ENCODE data around the gene HS3ST4.
A peak's percentile ranks its signal among the peaks of the same experiment; 100 is the strongest.

Gene HS3ST4

GRCh38 chr16:25914357-25914962 is 222.7 kb downstream of the HS3ST4 start:
- no peak for DNase-seq
- Mint-ChIP-seq H3K27ac (no peak overlapping the region), H3K9me3 (no peaks in the 10 kb centered on the region), H3K4me3 (no peak overlapping the region), H3K4me1 (no peaks in the 10 kb centered on the region), H3K27me3 (no peaks in the 10 kb centered on the region), H3K36me3 (no peaks in the 10 kb centered on the region)
- ATAC-seq (replicated peaks): no peak

GRCh38 chr16:25916037-25916436 is 224.3 kb downstream of the HS3ST4 start:
- Mint-ChIP-seq H3K4me1 (no peaks in the 10 kb centered on the region), H3K9me3 (no peaks in the 10 kb centered on the region), H3K4me3 (no peak overlapping the region), H3K27me3 (peaks cover 0 to 5% of the 10 kb centered on the region in 2 donors), H3K36me3 (no peaks in the 10 kb centered on the region), H3K27ac (no peak overlapping the region)
- no peak for ATAC-seq (replicated peaks)
- DNase-seq: no peak

DNA sequence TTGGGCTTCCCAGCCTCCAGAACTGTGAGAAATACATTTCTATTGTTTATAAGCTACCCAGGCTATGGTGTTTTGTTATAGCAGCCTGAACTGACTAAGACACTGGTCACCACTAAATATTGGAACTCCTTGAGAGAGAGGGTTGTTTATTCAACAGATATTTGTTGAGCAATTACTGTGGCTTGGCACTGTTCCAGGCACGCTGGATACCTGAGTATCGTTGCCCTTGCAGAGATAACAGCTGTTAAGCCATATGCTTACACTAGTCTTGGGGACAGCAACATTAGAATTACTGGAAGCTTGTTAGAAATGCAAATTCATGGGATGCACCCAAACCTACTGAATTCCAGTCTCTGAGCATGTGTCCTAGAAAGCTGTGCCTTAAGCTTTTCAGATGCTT is 230.7 kb downstream of the HS3ST4 start:
- DNase-seq: no peak
- no peak overlapping the region for H3K4me3 Mint-ChIP-seq
- no peak overlapping the region for H3K27ac Mint-ChIP-seq
- peaks cover 5 to 7% of the 10 kb centered on the region in 2 donors for H3K27me3 Mint-ChIP-seq
- no peaks in the 10 kb centered on the region for H3K9me3 Mint-ChIP-seq
- no peaks in the 10 kb centered on the region for H3K36me3 Mint-ChIP-seq
- H3K4me1 Mint-ChIP-seq: no peaks in the 10 kb centered on the region
- no peak for ATAC-seq (replicated peaks)

DNA sequence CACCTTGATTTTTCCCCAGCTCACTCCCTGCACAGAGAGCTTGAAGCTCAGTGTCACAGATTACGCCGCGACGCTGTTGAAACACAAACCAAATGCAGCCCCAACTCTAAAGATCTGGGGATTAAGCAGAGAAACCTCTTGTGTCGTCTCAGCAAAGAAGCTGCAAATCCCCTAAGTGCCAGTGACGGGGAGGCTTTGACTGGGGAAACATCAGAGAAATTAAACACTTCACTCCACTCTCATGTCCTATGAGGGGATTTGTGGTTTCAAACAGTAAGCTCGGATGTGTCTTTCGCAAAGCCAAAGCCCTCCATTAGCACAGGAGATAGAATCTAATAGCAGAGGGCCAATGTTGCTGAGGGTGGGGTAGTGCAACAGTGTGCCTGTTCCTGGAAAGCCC is 233.7 kb downstream of the HS3ST4 start:
- no peak for ATAC-seq (replicated peaks)
- Mint-ChIP-seq H3K4me3 (no peak overlapping the region), H3K27me3 (peaks cover 5 to 7% of the 10 kb centered on the region in 2 donors), H3K9me3 (peaks cover 6 to 9% of the 10 kb centered on the region in 2 donors), H3K36me3 (no peaks in the 10 kb centered on the region), H3K4me1 (no peaks in the 10 kb centered on the region), H3K27ac (no peak overlapping the region)
- no peak for DNase-seq

DNA sequence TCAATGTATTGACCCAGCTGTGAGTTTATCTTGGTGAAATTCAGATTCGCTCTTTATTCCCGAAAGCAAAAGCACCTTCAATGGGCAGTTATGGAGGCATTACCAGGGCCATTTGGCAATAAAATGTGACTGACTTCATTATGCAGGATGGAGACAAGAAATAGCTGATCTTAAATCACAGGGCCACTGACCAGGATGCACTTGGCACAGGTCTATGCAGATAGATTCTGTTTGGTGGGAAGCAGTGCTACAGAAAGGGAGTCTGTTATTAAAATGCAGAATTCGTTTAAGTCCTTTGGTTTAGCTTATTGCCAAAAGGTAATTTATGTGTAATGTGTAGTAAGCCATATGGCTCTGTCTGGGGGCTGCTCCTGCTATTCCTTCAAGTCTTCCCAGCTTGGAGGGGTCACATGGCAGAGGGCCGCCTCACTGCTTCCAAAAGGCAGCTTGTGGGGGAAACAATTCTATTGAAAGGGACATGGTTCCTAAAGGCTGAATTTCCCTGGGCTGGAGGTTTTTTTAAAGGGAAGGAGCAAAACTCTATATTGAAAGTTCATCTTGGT is 239.8 kb downstream of the HS3ST4 start:
- H3K36me3 Mint-ChIP-seq: no peaks in the 10 kb centered on the region
- H3K4me1 Mint-ChIP-seq: no peaks in the 10 kb centered on the region
- peaks cover 12 to 16% of the 10 kb centered on the region in 2 donors for H3K9me3 Mint-ChIP-seq
- no peak for DNase-seq
- peaks cover 0 to 6% of the 10 kb centered on the region in 2 donors for H3K27me3 Mint-ChIP-seq
- H3K27ac Mint-ChIP-seq: no peak overlapping the region
- ATAC-seq (replicated peaks): no peak
- H3K4me3 Mint-ChIP-seq: no peak overlapping the region

- DNase-seq (no peak), ATAC-seq (replicated peaks) (no peak)
- no peaks in the 10 kb centered on the region for H3K27me3 Mint-ChIP-seq
- H3K4me1 Mint-ChIP-seq: no peaks in the 10 kb centered on the region
- H3K9me3 Mint-ChIP-seq: peaks cover 3% of the 10 kb centered on the region in 2 donors
- H3K4me3 Mint-ChIP-seq: no peak overlapping the region
- no peak overlapping the region for H3K27ac Mint-ChIP-seq
- H3K36me3 Mint-ChIP-seq: no peaks in the 10 kb centered on the region
These were observed 250.2 kb downstream of the HS3ST4 start for GRCh38 chr16:25941800-25942499.

DNA sequence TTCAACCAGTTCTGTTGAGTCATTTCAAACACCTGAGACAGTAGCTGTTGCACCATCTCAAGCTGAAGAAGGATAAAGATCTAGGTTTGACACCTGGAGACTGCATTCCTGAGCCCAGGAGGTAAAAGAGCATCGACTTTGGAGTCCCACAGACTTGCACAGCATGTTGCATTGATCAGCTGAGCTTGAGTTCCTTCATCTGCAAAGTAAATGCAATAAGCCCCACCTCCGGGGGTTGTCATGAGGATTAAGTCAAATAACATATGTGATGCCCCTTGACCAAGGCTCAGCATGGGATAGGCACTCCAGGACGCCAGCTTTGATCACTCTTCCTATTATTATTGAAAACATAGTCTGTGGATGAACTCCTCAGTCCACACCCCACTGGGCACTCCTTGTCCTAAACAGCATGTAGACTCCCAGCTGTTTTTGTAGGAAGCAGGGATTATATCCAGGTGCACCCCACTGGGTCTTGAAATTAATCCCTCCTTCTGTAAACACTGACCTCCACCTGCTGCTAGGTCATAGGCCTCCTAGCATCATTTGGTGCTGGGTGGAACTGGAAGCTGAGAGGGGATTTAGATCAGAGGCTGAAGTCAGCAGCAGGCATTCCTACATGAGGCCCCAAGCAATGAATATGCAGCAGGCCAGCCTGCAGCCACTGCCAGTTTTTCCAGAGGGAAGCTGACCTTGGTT is 259.0 kb downstream of the HS3ST4 start:
- DNase-seq (no peak), ATAC-seq (replicated peaks) (no peak)
- no peaks in the 10 kb centered on the region for H3K4me1 Mint-ChIP-seq
- no peak overlapping the region for H3K4me3 Mint-ChIP-seq
- no peaks in the 10 kb centered on the region for H3K27me3 Mint-ChIP-seq
- H3K27ac Mint-ChIP-seq: no peak overlapping the region
- H3K36me3 Mint-ChIP-seq: no peaks in the 10 kb centered on the region
- peaks cover 3 to 5% of the 10 kb centered on the region in 2 donors for H3K9me3 Mint-ChIP-seq

- no peak overlapping the region for H3K27ac Mint-ChIP-seq
- H3K36me3 Mint-ChIP-seq: no peaks in the 10 kb centered on the region
- no peak for ATAC-seq (replicated peaks)
- H3K27me3 Mint-ChIP-seq: peaks cover 0 to 4% of the 10 kb centered on the region in 2 donors
- no peak overlapping the region for H3K4me3 Mint-ChIP-seq
- H3K9me3 Mint-ChIP-seq: peaks cover 3 to 4% of the 10 kb centered on the region in 2 donors
- no peaks in the 10 kb centered on the region for H3K4me1 Mint-ChIP-seq
- DNase-seq: no peak
These were observed 260.2 kb downstream of the HS3ST4 start for GRCh38 chr16:25951999-25952398.

- H3K27me3 Mint-ChIP-seq: peaks cover 0 to 4% of the 10 kb centered on the region in 2 donors
These were observed 261.2 kb downstream of the HS3ST4 start for GRCh38 chr16:25952983-25953382.

DNA sequence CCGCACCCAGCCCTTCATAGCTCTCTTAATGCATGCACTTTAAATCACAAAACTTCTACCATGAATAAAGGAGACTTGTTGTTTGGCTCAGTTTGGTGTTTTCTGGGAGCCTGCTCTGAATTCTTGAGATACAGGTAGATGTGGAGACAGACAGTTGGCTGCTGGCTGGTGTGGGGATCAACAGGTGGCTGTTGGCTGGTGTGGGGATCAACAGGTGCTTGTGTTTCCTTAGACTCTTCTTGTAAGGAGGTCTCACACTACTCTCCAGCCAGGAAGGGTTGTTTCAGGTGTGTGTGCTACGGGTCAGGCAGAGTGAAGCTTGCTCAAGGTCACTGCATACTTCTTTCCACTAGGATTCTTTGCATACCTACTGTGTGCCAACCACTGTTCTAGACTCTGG is 265.9 kb downstream of the HS3ST4 start:
- H3K27me3 Mint-ChIP-seq: peaks cover 0 to 4% of the 10 kb centered on the region in 2 donors
- H3K4me3 Mint-ChIP-seq: no peak overlapping the region
- H3K9me3 Mint-ChIP-seq: peaks cover 3 to 4% of the 10 kb centered on the region in 2 donors
- H3K36me3 Mint-ChIP-seq: no peaks in the 10 kb centered on the region
- no peak overlapping the region for H3K27ac Mint-ChIP-seq
- ATAC-seq (replicated peaks) (no peak), DNase-seq (no peak)
- H3K4me1 Mint-ChIP-seq: no peaks in the 10 kb centered on the region

More at GRCh38 chr16:25952983-25953382, 261.2 kb downstream of the HS3ST4 start:
- Mint-ChIP-seq H3K4me1 (no peaks in the 10 kb centered on the region), H3K4me3 (no peak overlapping the region), H3K27ac (no peak overlapping the region), H3K36me3 (no peaks in the 10 kb centered on the region), H3K9me3 (peaks cover 2 to 4% of the 10 kb centered on the region in 2 donors)
- DNase-seq (no peak), ATAC-seq (replicated peaks) (no peak)

- H3K4me1 Mint-ChIP-seq: no peaks in the 10 kb centered on the region
- H3K4me3 Mint-ChIP-seq: no peak overlapping the region
These were observed 267.5 kb downstream of the HS3ST4 start for GRCh38 chr16:25959221-25959620.

GRCh38 chr16:25966172-25967097 is 274.7 kb downstream of the HS3ST4 start:
- H3K9me3 Mint-ChIP-seq: no peaks in the 10 kb centered on the region
- peaks cover 6% of the 10 kb centered on the region in 2 donors for H3K27me3 Mint-ChIP-seq
- H3K27ac Mint-ChIP-seq: no peak overlapping the region
- peaks cover 3 to 8% of the 10 kb centered on the region in 2 donors for H3K4me1 Mint-ChIP-seq
- H3K36me3 Mint-ChIP-seq: no peaks in the 10 kb centered on the region
- no peak overlapping the region for H3K4me3 Mint-ChIP-seq
- peak; percentile 83 to 90 for ATAC-seq (replicated peaks)
- no peak for DNase-seq

More at GRCh38 chr16:25959221-25959620, 267.5 kb downstream of the HS3ST4 start:
- H3K36me3 Mint-ChIP-seq: no peaks in the 10 kb centered on the region
- peaks cover 0 to 1% of the 10 kb centered on the region in 2 donors for H3K9me3 Mint-ChIP-seq
- ATAC-seq (replicated peaks) (no peak), DNase-seq (no peak)
- H3K27ac Mint-ChIP-seq: no peak overlapping the region
- H3K27me3 Mint-ChIP-seq: peaks cover 0 to 4% of the 10 kb centered on the region in 2 donors

DNA sequence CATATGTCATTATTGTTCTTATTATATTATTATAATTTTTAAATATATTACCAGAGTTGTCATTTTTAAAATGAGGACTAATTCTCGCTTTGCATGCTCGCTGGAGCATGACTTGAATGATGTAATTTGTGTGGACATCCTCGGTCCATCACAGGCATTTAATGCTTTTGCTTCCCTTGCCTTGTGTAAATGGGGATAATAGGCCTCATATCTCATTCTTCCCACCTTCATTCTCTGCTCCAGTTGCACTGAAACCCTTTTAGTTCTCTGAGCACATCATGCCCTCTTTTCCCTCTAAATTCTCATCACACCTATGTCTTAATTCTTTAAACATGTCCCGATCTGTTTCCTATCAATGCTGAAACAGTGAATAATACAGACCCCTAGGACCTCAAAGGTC is 285.4 kb downstream of the HS3ST4 start:
- no peaks in the 10 kb centered on the region for H3K36me3 Mint-ChIP-seq
- peaks cover 0 to 4% of the 10 kb centered on the region in 2 donors for H3K9me3 Mint-ChIP-seq
- no peak overlapping the region for H3K4me3 Mint-ChIP-seq
- no peak for ATAC-seq (replicated peaks)
- DNase-seq: no peak
- no peaks in the 10 kb centered on the region for H3K4me1 Mint-ChIP-seq
- no peak overlapping the region for H3K27ac Mint-ChIP-seq
- H3K27me3 Mint-ChIP-seq: peaks cover 0 to 4% of the 10 kb centered on the region in 2 donors

- H3K27me3 Mint-ChIP-seq: peaks cover 0 to 4% of the 10 kb centered on the region in 2 donors
- H3K36me3 Mint-ChIP-seq: no peaks in the 10 kb centered on the region
- ATAC-seq (replicated peaks) (no peak), DNase-seq (no peak)
- no peak overlapping the region for H3K4me3 Mint-ChIP-seq
- no peaks in the 10 kb centered on the region for H3K4me1 Mint-ChIP-seq
- H3K27ac Mint-ChIP-seq: no peak overlapping the region
- H3K9me3 Mint-ChIP-seq: peaks cover 0 to 4% of the 10 kb centered on the region in 2 donors
These were observed 286.5 kb downstream of the HS3ST4 start for GRCh38 chr16:25978218-25978617.

Data from stimulated activated naive B cell treated with anti-CD40 and anti-IgM and Interleukin-4, amounts not matched to agents 10 μg/mL and 1 μg/mL and 100 μg/mL, for 72 hours (primary cell).